ENCODE data around the gene ZNF701.

Gene ZNF701

DNA sequence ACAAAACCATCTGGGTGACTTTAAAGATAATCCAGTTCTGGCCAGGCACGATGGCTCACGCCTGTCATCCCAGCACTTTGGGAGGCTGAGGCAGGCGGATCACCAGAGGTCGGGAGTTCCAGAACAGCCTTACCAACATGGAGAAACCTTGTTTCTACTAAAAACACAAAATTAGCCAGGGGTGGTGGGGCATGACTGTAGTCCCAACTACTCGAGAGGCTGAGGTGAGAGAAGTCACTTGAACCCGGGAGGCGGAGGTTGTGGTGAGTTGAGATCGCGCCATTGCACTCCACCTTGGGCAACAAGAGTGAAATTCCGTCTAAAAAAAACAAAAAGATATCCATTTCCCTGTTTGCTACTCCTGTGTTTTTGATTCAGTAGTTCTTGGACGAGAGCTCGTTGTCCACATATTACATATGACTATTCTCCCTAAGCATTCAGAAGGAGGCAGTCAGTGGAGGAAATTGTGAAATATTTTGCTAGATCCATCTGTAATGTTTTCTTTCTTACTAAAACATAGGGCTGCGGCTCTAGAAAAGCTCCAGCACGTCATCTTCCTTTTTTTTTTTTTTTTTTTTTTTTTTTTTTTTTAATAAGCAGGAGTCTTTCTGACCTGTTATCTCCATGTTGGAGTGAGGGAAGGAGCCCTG lies 33.6 kb downstream of the ZNF701 start:
- ChIA-PET CTCF (interaction anchor here (0.6 kb wide), 1 partner anchor 12 kb away, joined by 4 read pairs; no protein-coding TSS in a partner anchor), POLR2A (interaction anchor here (0.7 kb wide), 1 partner anchor 709 kb away, joined by 4 read pairs; no protein-coding TSS in a partner anchor)

More for the DNA sequence above, 33.6 kb downstream of the ZNF701 start:
- Histone ChIP-seq H3K4me3 (ENCODE audit: low read depth, low read length) (no peak overlapping the region), H3K4me1 (ENCODE audit: control insufficient read depth, insufficient read depth, low read length) (no peaks in the 10 kb centered on the region), H3K9me3 (ENCODE audit: control insufficient read depth, insufficient read depth, low read depth, low read length) (no peaks in the 10 kb centered on the region), H3K27ac (ENCODE audit: extremely low read depth, low read depth, low read length) (no peak overlapping the region), H3K36me3 (ENCODE audit: control insufficient read depth in 2 of 2, insufficient read depth in 1 of 2, low read length in 2 of 2) (no peaks in the 10 kb centered on the region)
- no peak for TF ChIP-seq HOXC10 (CRISPR knock-in tag; IDR thresholded peaks at IDR 0.05)
- no peak for TF ChIP-seq ZNF416 (tag by site-specific recombination; IDR thresholded peaks at IDR 0.05)
- no peak for TF ChIP-seq ZNF580 (tag by site-specific recombination; IDR thresholded peaks at IDR 0.05)
- TF ChIP-seq TCF7L2 (IDR thresholded peaks at IDR 0.05; ENCODE audit: borderline replicate concordance, low read depth, low read length), result no peak
- TF ChIP-seq, protein P1, sequence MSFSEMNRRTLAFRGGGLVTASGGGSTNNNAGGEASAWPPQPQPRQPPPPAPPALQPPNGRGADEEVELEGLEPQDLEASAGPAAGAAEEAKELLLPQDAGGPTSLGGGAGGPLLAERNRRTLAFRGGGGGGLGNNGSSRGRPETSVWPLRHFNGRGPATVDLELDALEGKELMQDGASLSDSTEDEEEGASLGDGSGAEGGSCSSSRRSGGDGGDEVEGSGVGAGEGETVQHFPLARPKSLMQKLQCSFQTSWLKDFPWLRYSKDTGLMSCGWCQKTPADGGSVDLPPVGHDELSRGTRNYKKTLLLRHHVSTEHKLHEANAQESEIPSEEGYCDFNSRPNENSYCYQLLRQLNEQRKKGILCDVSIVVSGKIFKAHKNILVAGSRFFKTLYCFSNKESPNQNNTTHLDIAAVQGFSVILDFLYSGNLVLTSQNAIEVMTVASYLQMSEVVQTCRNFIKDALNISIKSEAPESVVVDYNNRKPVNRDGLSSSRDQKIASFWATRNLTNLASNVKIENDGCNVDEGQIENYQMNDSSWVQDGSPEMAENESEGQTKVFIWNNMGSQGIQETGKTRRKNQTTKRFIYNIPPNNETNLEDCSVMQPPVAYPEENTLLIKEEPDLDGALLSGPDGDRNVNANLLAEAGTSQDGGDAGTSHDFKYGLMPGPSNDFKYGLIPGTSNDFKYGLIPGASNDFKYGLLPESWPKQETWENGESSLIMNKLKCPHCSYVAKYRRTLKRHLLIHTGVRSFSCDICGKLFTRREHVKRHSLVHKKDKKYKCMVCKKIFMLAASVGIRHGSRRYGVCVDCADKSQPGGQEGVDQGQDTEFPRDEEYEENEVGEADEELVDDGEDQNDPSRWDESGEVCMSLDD (tag by site-specific recombination; IDR thresholded peaks at IDR 0.05), result no peak
- no peak for TF ChIP-seq OSR2 (tag by site-specific recombination; IDR thresholded peaks at IDR 0.05)
- no peak for TF ChIP-seq ZNF174 (tag by site-specific recombination; IDR thresholded peaks at IDR 0.05)
- TF ChIP-seq ZNF473 (tag by site-specific recombination; IDR thresholded peaks at IDR 0.05), result no peak
- no peak for TF ChIP-seq ZNF561 (tag by site-specific recombination; IDR thresholded peaks at IDR 0.05; ENCODE audit: borderline replicate concordance)
- TF ChIP-seq, protein P2, sequence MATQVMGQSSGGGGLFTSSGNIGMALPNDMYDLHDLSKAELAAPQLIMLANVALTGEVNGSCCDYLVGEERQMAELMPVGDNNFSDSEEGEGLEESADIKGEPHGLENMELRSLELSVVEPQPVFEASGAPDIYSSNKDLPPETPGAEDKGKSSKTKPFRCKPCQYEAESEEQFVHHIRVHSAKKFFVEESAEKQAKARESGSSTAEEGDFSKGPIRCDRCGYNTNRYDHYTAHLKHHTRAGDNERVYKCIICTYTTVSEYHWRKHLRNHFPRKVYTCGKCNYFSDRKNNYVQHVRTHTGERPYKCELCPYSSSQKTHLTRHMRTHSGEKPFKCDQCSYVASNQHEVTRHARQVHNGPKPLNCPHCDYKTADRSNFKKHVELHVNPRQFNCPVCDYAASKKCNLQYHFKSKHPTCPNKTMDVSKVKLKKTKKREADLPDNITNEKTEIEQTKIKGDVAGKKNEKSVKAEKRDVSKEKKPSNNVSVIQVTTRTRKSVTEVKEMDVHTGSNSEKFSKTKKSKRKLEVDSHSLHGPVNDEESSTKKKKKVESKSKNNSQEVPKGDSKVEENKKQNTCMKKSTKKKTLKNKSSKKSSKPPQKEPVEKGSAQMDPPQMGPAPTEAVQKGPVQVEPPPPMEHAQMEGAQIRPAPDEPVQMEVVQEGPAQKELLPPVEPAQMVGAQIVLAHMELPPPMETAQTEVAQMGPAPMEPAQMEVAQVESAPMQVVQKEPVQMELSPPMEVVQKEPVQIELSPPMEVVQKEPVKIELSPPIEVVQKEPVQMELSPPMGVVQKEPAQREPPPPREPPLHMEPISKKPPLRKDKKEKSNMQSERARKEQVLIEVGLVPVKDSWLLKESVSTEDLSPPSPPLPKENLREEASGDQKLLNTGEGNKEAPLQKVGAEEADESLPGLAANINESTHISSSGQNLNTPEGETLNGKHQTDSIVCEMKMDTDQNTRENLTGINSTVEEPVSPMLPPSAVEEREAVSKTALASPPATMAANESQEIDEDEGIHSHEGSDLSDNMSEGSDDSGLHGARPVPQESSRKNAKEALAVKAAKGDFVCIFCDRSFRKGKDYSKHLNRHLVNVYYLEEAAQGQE (tag by site-specific recombination; IDR thresholded peaks at IDR 0.05), result no peak
- TF ChIP-seq ZNF24 (tag by site-specific recombination; IDR thresholded peaks at IDR 0.05), result no peak
- no peak for TF ChIP-seq ZNF23 (tag by site-specific recombination; IDR thresholded peaks at IDR 0.05; ENCODE audit: borderline replicate concordance)
- no peak for TF ChIP-seq ZNF280D (tag by site-specific recombination; IDR thresholded peaks at IDR 0.05)
- no peak for TF ChIP-seq ZNF48 (tag by site-specific recombination; IDR thresholded peaks at IDR 0.05)
- no peak for TF ChIP-seq ZNF785 (tag by site-specific recombination; IDR thresholded peaks at IDR 0.05)
- no peak for TF ChIP-seq ZNF548 (tag by site-specific recombination; IDR thresholded peaks at IDR 0.05)
- TF ChIP-seq AEBP2 (tag by site-specific recombination; IDR thresholded peaks at IDR 0.05; ENCODE audit: borderline replicate concordance), result no peak
- no peak for TF ChIP-seq ZSCAN23 (tag by site-specific recombination; IDR thresholded peaks at IDR 0.05)
